Measurements from ENCODE around the gene CHMP6.

CHMP6 gene

DNA sequence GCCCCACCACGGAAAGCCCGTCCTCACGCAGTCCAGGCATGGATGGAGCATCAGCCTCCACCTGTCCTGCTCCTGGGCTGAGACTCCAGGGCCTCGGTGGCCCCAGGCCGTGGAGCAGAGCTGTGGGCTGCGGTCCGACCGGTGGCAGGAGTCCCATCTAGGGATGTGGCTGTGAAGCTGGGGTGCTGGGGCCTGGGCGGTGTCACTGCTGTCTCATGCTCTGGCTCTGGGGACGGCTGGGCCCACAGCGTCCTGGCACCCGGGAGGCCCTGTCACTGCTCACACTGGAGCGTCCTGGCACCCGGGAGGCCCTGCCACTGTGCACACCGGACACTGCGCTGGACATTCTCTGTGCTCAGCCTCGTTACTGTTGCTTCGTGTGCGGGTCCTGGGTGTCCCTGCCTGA, 51.7 kb downstream of the CHMP6 start:
- no peak for DNase-seq (ENCODE audit: low read depth in 2 of 2)

DNA sequence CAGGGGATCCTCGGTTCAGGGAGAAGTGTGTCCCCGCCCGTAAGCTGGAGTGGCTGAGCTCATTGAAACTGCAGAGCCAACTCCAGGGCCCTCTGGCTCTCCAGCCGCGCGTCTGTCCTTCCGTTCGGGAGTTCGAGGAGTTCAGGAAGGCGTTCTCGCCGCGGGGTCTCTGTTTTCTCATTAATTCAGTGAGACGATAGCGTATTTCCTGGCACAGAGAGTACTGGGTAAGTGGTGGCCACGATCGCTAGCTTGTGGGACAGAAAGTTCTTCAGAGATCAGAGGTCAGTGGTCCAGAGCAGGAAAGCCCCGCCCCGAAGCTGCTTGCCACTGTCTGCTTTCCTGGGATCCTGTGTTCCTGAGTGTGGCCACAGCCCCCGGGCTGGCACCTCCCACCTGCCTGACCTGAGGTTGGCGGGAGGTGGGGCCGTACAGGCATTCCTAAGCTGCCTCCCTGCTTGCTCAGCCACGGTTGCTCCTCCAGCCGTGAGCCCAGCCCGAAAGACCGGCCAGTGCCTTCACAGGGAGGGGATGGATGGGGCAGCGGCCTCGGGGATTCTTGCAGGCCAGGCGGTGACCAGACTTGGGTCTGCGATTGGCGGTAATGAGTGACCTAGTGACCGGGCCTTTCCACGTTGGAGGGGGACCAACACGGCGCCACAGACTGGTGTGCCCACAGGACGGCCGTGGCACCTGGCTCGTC, 52.2 kb downstream of the CHMP6 start:
- DNase-seq (ENCODE audit: low read depth in 2 of 2): no peak

DNA sequence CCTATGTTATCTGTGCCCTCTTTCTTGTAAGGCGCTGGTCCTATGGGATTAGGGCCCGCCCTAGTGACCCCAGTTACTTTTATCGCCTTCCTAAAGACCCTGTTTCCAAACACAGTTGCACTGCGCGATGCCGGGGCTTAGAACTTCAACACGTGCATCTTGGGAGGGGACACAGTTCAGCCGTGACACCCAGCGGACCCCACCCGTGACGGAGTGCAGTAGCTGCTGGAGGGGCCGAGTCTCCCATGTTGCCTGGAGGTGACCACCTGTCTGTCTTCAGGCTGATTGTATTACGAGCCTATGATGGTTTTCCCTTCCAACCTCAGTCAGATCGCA, 52.8 kb downstream of the CHMP6 start:
- no peak for DNase-seq (ENCODE audit: low read depth in 2 of 2)

DNA sequence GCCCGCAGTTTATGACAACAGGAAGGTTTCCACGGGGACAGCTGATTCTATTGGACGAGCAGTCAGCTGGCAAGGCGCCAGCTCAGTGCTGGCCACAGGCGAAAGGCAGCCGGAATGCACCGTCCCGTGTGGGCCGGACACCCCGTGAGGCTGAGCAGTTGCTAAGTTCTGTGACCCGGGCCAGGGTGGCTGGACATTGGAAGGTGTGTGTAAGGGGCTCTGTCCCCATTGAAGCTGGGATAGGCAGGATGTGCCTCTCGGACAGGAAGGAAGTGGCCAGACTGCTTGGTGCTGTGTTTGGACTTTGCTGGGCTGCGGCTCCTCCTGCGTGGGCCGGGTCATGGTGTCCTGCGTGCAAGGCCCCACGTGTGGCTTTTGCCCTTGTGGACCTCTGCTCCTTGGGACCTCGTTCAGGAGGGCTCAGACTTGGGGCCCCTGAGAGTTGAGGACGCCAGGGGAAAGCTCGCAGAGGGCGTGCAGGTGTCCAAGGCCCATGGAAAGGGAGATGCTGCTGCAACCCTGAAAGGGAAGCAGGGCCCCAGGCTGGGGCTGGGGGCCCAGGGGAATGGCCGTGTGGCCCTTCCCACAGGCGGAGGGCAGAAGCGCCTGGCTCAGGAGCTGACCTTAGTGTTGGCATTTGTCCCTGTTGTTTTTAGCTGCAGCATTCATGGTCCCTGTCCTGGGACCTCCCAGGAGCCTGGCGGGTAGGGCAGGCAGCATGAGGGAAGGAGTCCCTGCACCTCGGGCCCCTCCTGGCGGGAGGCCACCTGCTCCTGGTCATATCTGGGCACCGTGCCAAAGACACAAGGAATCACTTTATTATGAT, 53.3 kb downstream of the CHMP6 start:
- DNase-seq (ENCODE audit: low read depth in 2 of 2): no peak

DNA sequence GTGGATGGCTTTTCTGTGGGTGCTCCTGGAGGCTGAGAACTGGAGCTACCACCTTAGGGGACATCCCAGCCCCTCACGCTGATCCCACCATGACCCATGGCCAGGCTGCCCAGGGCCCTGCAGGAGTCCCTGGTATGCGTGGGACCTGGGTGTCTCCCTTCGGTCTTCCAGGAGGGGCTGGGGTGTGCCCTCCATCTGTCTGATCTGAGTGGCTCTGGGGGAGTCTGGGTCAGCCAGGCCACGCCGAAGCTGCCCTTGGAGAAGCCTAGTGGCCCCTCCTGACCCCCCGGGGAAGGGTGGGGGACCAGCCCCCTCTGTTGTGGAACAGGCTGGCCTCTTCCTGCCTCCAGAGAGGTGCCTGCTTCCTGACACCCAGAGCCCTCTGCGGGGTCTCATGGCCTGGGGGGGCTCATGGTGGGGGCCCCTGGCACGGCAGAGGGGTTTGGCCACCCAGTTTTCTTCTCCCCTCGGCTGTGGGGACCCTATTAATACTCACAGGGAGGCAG, 54.0 kb downstream of the CHMP6 start:
- no peak for DNase-seq (ENCODE audit: low read depth in 2 of 2)

DNA sequence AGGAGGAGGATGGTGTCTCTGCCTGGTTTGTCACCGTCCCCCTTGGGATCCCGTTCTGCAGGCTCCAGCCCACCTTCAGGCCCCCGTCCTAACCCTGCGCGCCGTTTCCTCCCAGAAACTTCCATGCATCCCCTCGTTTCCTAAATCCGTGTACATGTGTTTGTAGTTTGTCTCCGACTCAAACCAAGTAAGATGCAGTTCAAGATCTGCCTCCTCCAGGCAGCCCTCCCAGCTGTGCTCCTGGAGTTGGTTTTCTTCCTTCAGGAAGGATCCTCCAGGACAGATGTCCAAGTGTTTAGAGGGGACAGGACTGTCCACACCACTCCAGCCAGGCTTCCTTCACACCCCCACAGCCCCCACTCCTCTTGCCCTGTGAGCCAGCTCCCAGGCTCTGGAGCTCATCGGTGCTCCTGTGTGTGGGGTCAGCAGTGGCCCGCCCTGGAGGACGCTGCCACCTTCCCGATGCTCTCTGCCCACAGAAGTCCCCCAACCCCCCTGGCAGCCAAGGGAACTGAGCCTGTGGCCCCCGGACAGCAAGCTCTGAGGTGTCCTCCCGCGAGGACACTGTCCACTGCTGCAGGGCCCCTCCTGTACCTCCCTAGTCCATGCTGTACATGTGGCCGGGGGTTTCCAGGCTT, 54.6 kb downstream of the CHMP6 start:
- no peak for DNase-seq (ENCODE audit: low read depth in 2 of 2)

DNA sequence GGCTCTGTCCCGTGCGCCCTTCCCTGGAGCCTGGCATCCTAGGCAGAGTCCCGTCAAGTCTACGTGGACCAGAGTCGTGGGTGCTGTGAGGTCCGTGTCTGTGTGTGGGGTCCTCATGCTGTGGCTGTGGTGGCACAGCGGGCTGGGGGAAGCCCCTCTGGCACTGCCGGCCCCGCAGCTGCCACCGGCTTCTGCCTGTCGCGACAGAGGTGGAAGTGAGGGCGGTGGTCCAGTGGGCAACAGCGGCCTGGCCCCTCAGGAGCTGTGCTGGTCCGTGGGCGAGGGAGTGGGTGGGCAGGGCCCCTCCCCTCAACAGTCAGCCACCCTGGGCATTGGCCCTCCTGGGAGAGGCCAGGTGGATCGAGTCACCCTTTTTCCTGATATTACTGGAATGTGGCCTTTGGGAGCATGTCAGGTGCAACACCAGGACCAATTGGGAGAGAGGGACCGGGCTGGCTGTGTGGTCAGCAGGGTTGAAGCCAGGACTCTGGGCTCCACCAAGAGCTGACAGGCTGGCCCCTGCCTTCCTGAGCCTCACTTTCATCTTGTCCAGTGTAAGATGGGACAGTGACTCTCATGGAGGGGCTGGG, 55.2 kb downstream of the CHMP6 start:
- no peak for DNase-seq (ENCODE audit: low read depth in 2 of 2)

DNA sequence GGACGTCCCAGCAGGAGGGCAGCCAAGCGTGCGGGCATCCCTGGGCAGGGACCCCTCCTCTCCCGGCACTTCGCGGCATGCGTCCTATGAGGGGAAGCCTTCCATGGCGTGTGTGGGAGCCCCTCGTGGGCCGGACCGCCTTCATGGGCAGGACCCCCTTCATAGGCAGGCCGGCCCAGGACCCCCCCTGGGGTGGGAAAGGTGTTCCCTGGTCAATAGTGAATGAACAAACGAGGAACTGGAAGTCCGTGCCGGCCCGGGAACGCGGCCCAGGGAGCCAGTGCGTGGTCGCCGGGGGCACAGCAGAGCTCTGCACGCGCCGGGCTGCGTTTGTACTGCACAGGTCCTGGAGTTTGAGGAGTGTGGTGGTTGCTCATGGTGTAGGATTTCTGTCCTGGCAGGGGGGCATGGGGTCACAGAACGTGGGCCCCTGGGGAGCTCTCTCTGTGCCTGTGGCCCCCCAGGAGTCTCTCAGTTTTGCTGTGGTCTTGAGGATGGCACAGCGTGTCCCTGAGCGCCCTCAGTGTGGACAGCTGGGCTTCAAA, 57.3 kb downstream of the CHMP6 start:
- no peak for DNase-seq (ENCODE audit: low read depth in 2 of 2)

DNA sequence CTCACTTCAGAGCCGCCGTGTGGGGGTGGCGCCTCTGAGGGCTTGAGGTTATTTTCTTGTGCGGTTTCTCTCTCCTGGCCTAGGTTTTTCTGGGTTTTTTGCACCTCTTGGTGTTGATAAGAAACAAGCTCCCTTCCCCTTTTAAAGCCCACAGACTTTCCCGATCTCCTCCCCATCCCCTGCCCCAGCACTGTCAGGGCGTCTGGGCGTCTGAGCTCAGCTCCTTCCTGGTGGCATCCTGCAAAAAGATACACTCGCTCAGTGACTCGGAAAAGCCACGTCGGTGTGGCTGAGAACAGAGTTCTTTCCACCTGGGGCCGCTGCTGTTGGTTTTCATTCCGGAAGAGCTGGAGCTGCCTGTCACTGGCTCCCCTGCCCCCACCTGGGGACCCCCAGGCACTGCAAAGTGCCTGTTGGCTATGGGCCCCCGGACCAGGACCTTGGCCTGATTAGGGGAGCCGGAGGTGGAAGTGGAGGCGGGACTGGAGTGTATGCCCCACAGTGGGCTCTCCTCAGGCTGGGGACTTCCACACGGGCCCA, 57.8 kb downstream of the CHMP6 start:
- no peak for DNase-seq (ENCODE audit: low read depth in 2 of 2)
